GM10266 (cell line): Measurements from ENCODE around the gene RAB12.
"Not testable (repeated sequence)": the region's sequence is repeated elsewhere in the genome, so short reads cannot be mapped to it uniquely, and the experiment has no call there.

Experiments
- DNase-seq: peaks from one replicate; pipeline ENCODE4 v3.0.0; 2012; ENCODE audit errors: extremely low spot score
- CTCF ChIP-seq: IDR thresholded peaks from 2 replicates; pipeline ENCODE4 v1.5.1; 2012; ENCODE audit warnings: mild to moderate bottlenecking, low read depth; ENCODE audit not compliant: control insufficient read depth, insufficient read depth; ENCODE audit errors: missing control alignments

Gene RAB12

GRCh38 chr18:8608795-8609658 is at the start of gene RAB12:
Gene RAB12, plus strand, starts transcription at chr18:8609437. Its CDS starts 3 bp downstream, at chr18:8609440.
- peak; percentile 92 for DNase-seq
- peak; percentile 73 for TF ChIP-seq CTCF

GRCh38 chr18:8559612-8560186 is 49.5 kb upstream of the RAB12 start:
- no peak for TF ChIP-seq CTCF
- no peak for DNase-seq

GRCh38 chr18:8561123-8561910 is 47.9 kb upstream of the RAB12 start:
- no peak for TF ChIP-seq CTCF
- DNase-seq: no peak

GRCh38 chr18:8562070-8562469 is 47.2 kb upstream of the RAB12 start:
- DNase-seq: no peak
- TF ChIP-seq CTCF: no peak

GRCh38 chr18:8562919-8563318 is 46.3 kb upstream of the RAB12 start:
- no peak for DNase-seq
- TF ChIP-seq CTCF: no peak

GRCh38 chr18:8571399-8571798 is 37.8 kb upstream of the RAB12 start:
- TF ChIP-seq CTCF: no peak
- DNase-seq: no peak

GRCh38 chr18:8573766-8574165 is 35.5 kb upstream of the RAB12 start:
- not testable (repeated sequence) for DNase-seq
